Measurements from ENCODE around the gene NOVA2. TPM values are rescaled to one million over a fixed set of nuclear protein-coding genes. Genes with fewer than 3 reads are reported as not detected.

NOVA2 gene
- total and polyA plus RNA-seq, 9 of the 15 experiments (the other 6 are each of a cell fraction or from before 2014, with no cell fraction given) = not detected

DNA sequence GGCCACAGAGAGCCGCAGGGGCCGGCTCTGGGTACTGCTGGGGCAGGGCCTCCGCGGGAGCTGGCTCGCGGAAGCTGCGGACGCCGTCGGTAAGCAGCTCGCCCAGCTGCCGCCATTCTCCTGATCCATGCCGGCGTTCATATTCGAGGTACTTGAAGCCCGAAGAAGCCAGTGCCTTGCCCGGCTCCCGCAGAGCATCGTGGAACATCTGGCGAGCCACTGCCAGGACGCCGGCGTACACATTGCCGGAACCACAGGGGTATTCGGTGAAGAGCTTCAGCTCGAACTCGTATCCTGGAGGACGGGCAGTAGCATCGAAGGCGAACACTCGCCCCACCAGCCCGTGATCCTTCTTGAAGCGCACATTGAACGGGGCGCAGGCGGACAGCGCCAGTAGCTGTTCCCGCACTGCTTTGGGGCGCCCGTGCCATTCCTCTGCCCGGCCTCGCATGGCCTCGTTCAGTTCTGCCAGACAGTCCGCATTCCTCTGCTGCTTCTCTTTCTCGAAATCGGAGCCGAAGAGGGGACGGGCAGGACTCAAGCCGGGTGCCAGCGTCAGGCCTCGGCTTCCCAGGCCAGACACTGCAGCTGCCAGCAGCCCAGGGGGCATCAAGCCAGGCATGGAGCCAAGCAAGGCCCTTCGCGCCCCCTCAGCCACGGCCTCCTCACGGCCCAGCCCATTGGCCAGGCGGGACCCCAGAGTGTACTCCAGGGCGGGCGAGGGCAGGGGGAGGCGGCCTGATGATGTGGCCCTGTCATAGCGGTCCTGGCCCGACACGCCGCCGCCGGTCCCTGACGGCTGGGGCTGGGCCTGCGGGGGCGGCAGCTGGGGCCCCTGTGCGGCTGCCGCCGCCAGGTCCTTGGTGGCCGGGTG, 88.7 kb downstream of the NOVA2 start (continued):
- peak in 1 of 2 experiments; percentile 40; a peak in 1 of 4 replicates for TF ChIP-seq FOXA3 (CRISPR knock-in tag; conservative IDR thresholded peaks at IDR 0.05 in 1 of 2, IDR thresholded peaks at IDR 0.05 in 1 of 2)
- 0 out of 2 replicates have a peak, but pooled peaks have one; percentile 32 for TF ChIP-seq BRD4 (IDR thresholded peaks at IDR 0.05)
- no peak for TF ChIP-seq ILK (tag; IDR thresholded peaks at IDR 0.05; ENCODE audit: borderline replicate concordance, low read depth)
- TF ChIP-seq ZNF143 (CRISPR knock-in tag; IDR thresholded peaks at IDR 0.05) = peak; percentile 40; the same call in 1 of the 2 replicates
- TF ChIP-seq RBFOX2 (IDR thresholded peaks at IDR 0.05; ENCODE audit: low read depth, low read length) = peak; percentile 6; the same call in 1 of the 2 replicates
- no peak for TF ChIP-seq ZNF431 (CRISPR knock-in tag; IDR thresholded peaks at IDR 0.05)

GRCh38 chr19:45883881-45884681, 89.6 kb downstream of the NOVA2 start:
- no peaks in the 10 kb centered on the region for H3K27me3 ChIP-seq (ENCODE audit: control insufficient read depth in 2 of 2, insufficient read depth in 2 of 2, low read length in 2 of 2)
- no peak for FAIRE-seq
- BruUV-seq (replicated peaks) = no TSS peak
- DNase-seq (ENCODE audit: extremely low read depth in 1 of 4, low spot score in 3 of 4) = no peak
- peaks cover 13% of the 10 kb centered on the region; the same call in 1 of the 3 replicates for H3K36me3 ChIP-seq (ENCODE audit: control insufficient read depth, insufficient read depth, low read length)
- peak overlapping the region in 1 of 2 experiments; percentile 49; a peak in 2 of 4 replicates for H3K9ac ChIP-seq (ENCODE audit: insufficient read depth in 1 of 2, low read depth in 2 of 2, low read length in 2 of 2)
- POLR2A ChIA-PET = interaction anchor here (0.6 to 2.3 kb wide), 2 partner anchors 19 to 21 kb away, joined by 4 to 12 read pairs; partner anchors contain the start of gene MYPOP
- H4K20me1 ChIP-seq (replicated peaks; ENCODE audit: control insufficient read depth, insufficient read depth, low read length) = no peaks in the 10 kb centered on the region
- peaks cover 25% of the 10 kb centered on the region for H3K79me2 ChIP-seq (ENCODE audit: control insufficient read depth, insufficient read depth, low read length)
- intact Hi-C loops (cut with micrococcal nuclease) (loop anchor here (1.0 kb wide), 2 partner anchors 21 to 67 kb away; partner anchors contain the start of gene SYMPK), in situ Hi-C loops (cut with MboI) (no loop called here)
- H3K4me2 ChIP-seq (ENCODE audit: insufficient read depth, low read length) = no peak overlapping the region
- no peak overlapping the region for H2AFZ ChIP-seq (ENCODE audit: low read depth, low read length)
- H3K4me1 ChIP-seq (replicated peaks in 1 of 2; ENCODE audit: control insufficient read depth in 2 of 2, insufficient read depth in 2 of 2, low read length in 2 of 2) = peaks cover 34 to 58% of the 10 kb centered on the region in 2 experiments; a peak in 4 of 5 replicates
- no peak overlapping the region for H3K27ac ChIP-seq (ENCODE audit: extremely low read depth, low read depth, low read length)
- no peaks in the 10 kb centered on the region for H3K9me3 ChIP-seq (replicated peaks; ENCODE audit: control insufficient read depth, insufficient read depth, low read depth, low read length)
- H3K9me1 ChIP-seq (ENCODE audit: control insufficient read depth, insufficient read depth, low read length) = no peaks in the 10 kb centered on the region
- WGBS (ENCODE audit: insufficient coverage, low coverage, missing lambda C conversion rate) = 89% methylated on average over 17 of the region's 57 CpGs
- H3K4me3 ChIP-seq = no peak overlapping the region
- ATAC-seq = no peak
- CTCF ChIA-PET (ENCODE audit: low intra/inter-chr PET ratio) = interaction anchor here (0.5 to 4.9 kb wide), 3 partner anchors 20 to 67 kb away, joined by 3 to 102 read pairs (median 56); partner anchors contain the start of genes FOXA3 and SYMPK
- TF ChIP-seq, protein P1, sequence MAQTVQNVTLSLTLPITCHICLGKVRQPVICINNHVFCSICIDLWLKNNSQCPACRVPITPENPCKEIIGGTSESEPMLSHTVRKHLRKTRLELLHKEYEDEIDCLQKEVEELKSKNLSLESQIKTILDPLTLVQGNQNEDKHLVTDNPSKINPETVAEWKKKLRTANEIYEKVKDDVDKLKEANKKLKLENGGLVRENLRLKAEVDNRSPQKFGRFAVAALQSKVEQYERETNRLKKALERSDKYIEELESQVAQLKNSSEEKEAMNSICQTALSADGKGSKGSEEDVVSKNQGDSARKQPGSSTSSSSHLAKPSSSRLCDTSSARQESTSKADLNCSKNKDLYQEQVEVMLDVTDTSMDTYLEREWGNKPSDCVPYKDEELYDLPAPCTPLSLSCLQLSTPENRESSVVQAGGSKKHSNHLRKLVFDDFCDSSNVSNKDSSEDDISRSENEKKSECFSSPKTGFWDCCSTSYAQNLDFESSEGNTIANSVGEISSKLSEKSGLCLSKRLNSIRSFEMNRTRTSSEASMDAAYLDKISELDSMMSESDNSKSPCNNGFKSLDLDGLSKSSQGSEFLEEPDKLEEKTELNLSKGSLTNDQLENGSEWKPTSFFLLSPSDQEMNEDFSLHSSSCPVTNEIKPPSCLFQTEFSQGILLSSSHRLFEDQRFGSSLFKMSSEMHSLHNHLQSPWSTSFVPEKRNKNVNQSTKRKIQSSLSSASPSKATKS (CRISPR knock-in tag; IDR thresholded peaks at IDR 0.05) = no peak
- TF ChIP-seq ZFX (CRISPR knock-in tag; IDR thresholded peaks at IDR 0.05) = peak; percentile 45; the same call in 1 of the 2 replicates
- TF ChIP-seq NFRKB (IDR thresholded peaks at IDR 0.05; ENCODE audit: low read depth) = no peak
- TF ChIP-seq ZNF24 (IDR thresholded peaks at IDR 0.05) = no peak
- TF ChIP-seq ID3 (CRISPR knock-in tag; IDR thresholded peaks at IDR 0.05) = no peak
- TF ChIP-seq ID3 (tag; IDR thresholded peaks at IDR 0.05) = no peak
- TF ChIP-seq ETV5 (CRISPR knock-in tag; IDR thresholded peaks at IDR 0.05; ENCODE audit: low read depth) = no peak
- TF ChIP-seq ZNF75A (CRISPR knock-in tag; IDR thresholded peaks at IDR 0.05) = no peak
- no peak for TF ChIP-seq ZNF197 (CRISPR knock-in tag; IDR thresholded peaks at IDR 0.05; ENCODE audit: low read depth)
